B cell (primary cell): ENCODE measurements around the gene MTG2. TPM values are rescaled to one million over a fixed set of nuclear protein-coding genes. Genes with fewer than 3 reads are reported as not detected.

Experiments used
- ATAC-seq: fragments of 200-7000 bp; cut with Tn5 transposase; one replicate; pipeline ENCODE4 v1.10.0; 2021; ENCODE audit warnings: low read depth, mild to moderate bottlenecking, moderate number of reproducible peaks, moderate library complexity
- CTCF ChIA-PET: fragments of 350-600 bp; sonication (Branson Sonifier 250); formaldehyde crosslinking; loops from one replicate; lab custom pipeline; 2021; ENCODE audit warnings: antibody characterized with exemption, inconsistent platforms; lab: Charles Lee
- POLR2A ChIA-PET: fragments of 350-600 bp; sonication (Branson Sonifier 250); formaldehyde crosslinking; loops from one replicate; lab custom pipeline; 2021; ENCODE audit warnings: antibody characterized with exemption; lab: Charles Lee
- DNase-seq: peaks from one replicate; pipeline ENCODE4 v3.0.0; 2013
- H2AFZ ChIP-seq: 2 replicates; pipeline ENCODE4 v1.6.1; 2012; ENCODE audit warnings: mild to moderate bottlenecking, low read depth, low read length; ENCODE audit not compliant: insufficient read depth, poor library complexity, severe bottlenecking
- H3K27ac ChIP-seq, 2 donors: 1 replicate in 1 of 2; 2 replicates in 1 of 2; pipeline ENCODE4 v1.5.1; 2012 to 2013; ENCODE audit warnings: low read length in 2 of 2, mild to moderate bottlenecking in 2 of 2, moderate library complexity in 1 of 2
- H3K27me3 ChIP-seq, 4 experiments: fragments of 200-600 bp in 1 of 4; sonication (generic) in 1 of 4; replicated peaks in 1 of 4; 1 replicate in 2 of 4; 2 replicates in 2 of 4; pipeline versions ENCODE4 v1.6.1 to v1.7.0; 2013 to 2016; ENCODE audit warnings: low read length in 3 of 4, mild to moderate bottlenecking in 2 of 4, mixed read lengths in 1 of 4, moderate library complexity in 1 of 4; ENCODE audit not compliant: insufficient read depth in 4 of 4, control insufficient read depth in 3 of 4; ENCODE audit errors: control extremely low read depth in 1 of 4
- H3K36me3 ChIP-seq, 2 experiments: replicated peaks in 1 of 2; 1 replicate in 1 of 2; 2 replicates in 1 of 2; pipeline versions ENCODE4 v1.6.1 to v1.7.1; 2013; ENCODE audit warnings: low read length in 1 of 2; ENCODE audit not compliant: insufficient read depth in 2 of 2, control insufficient read depth in 1 of 2; ENCODE audit errors: control extremely low read depth in 1 of 2, extremely low read depth in 1 of 2
- H3K4me1 ChIP-seq, 2 donors: fragments of 200-600 bp in 1 of 2; sonication (generic) in 1 of 2; 1 replicate in 1 of 2; 2 replicates in 1 of 2; pipeline versions ENCODE4 v1.5.1 to v1.6.1; 2013 to 2017; ENCODE audit warnings: low read length in 2 of 2; ENCODE audit not compliant: control insufficient read depth in 2 of 2, insufficient read depth in 2 of 2
- H3K4me2 ChIP-seq: replicated peaks from 2 replicates; pipeline ENCODE3; 2012; ENCODE audit warnings: mild to moderate bottlenecking, low read depth, low read length; ENCODE audit not compliant: poor library complexity, severe bottlenecking
- H3K4me3 ChIP-seq, 5 experiments: fragments of 200-600 bp in 1 of 5; sonication (generic) in 1 of 5; 1 replicate in 3 of 5; 2 replicates in 2 of 5; pipeline versions ENCODE4 v1.5.1 to v1.7.0; 2011 to 2016; ENCODE audit warnings: low read length in 4 of 5, mild to moderate bottlenecking in 4 of 5, low read depth in 2 of 5, control low read depth in 1 of 5, moderate library complexity in 1 of 5; ENCODE audit not compliant: insufficient read depth in 1 of 5; ENCODE audit errors: control extremely low read depth in 1 of 5, extremely low read depth in 1 of 5
- H3K79me2 ChIP-seq: fragments of 200-600 bp; sonication (generic); one replicate; pipeline ENCODE4 v1.6.0; 2016; ENCODE audit warnings: low read length; ENCODE audit not compliant: control insufficient read depth, insufficient read depth
- H3K9ac ChIP-seq: fragments of 200-600 bp; sonication (generic); 2 replicates; pipeline ENCODE4 v1.6.1; 2017; ENCODE audit warnings: mild to moderate bottlenecking, low read length, moderate library complexity
- H3K9me3 ChIP-seq, 3 donors: one replicate each; pipeline versions ENCODE4 v1.6.1 to v1.7.1; 2013; ENCODE audit warnings: low read length in 2 of 3; ENCODE audit not compliant: control insufficient read depth in 2 of 3, insufficient read depth in 1 of 3; ENCODE audit errors: control extremely low read depth in 1 of 3
- H4K20me1 ChIP-seq: 2 replicates; pipeline ENCODE4 v1.6.0; 2012; ENCODE audit warnings: mild to moderate bottlenecking, low read length; ENCODE audit not compliant: insufficient read depth, control insufficient read depth, poor library complexity, severe bottlenecking
- H3K27ac Mint-ChIP-seq: one replicate; pipeline ENCODE4 v1.8.0; 2021; ENCODE audit warnings: mixed read lengths
- H3K27me3 Mint-ChIP-seq: one replicate; pipeline ENCODE4 v1.8.0; 2021; ENCODE audit warnings: mixed read lengths
- H3K4me1 Mint-ChIP-seq: one replicate; pipeline ENCODE4 v1.8.0; 2021; ENCODE audit warnings: mixed read lengths
- H3K4me3 Mint-ChIP-seq: one replicate; pipeline ENCODE4 v1.8.0; 2021; ENCODE audit warnings: mixed read lengths
- H3K9me3 Mint-ChIP-seq: one replicate; pipeline ENCODE4 v1.8.0; 2022; ENCODE audit warnings: mixed read lengths; ENCODE audit not compliant: insufficient read depth
- CTCF ChIP-seq: fragments of 200-600 bp; IDR thresholded peaks from one replicate; pipeline ENCODE4 v1.8.0; 2022; ENCODE audit warnings: antibody characterized with exemption, mild to moderate bottlenecking
- EZH2 ChIP-seq: IDR thresholded peaks from 2 replicates; pipeline ENCODE4 v1.6.1; 2012; ENCODE audit warnings: borderline replicate concordance, low read depth, mild to moderate bottlenecking, moderate library complexity, low read length; ENCODE audit not compliant: insufficient read depth, poor library complexity, severe bottlenecking
- WGBS: methylation state at CpG from one replicate; pipeline ENCODE4 v1.1.5; 2013; ENCODE audit warnings: missing lambda C conversion rate; ENCODE audit not compliant: insufficient coverage; 5-methylcytosine and 5-hydroxymethylcytosine counted together
- intact Hi-C: fragments of 100-400 bp; cut with micrococcal nuclease; formaldehyde crosslinking; loops from one replicate; pipeline ENCODE4 v1.10.0; 2022
- polyA plus RNA-seq: library from polyadenylated mRNA; depleted of rRNA; stranded (reverse); fragments of >200 nt; gene quantifications from 2 replicates; pipeline ENCODE4 v1.2.3, GENCODE V29; 2012
- total RNA-seq, 2 donors: library from RNA; stranded (reverse); fragments of 120-200 nt in 1 of 2; gene quantifications; 1 replicate in 1 of 2; 2 replicates in 1 of 2; pipeline versions ENCODE4 v1.2.3 to v1.2.4, GENCODE V29; 2013 to 2022

Gene MTG2
- total and polyA plus RNA-seq, 2 donors (not counting 1 experiment from before 2014, with no cell fraction given), result 29.6 to 48.4 TPM

DNA sequence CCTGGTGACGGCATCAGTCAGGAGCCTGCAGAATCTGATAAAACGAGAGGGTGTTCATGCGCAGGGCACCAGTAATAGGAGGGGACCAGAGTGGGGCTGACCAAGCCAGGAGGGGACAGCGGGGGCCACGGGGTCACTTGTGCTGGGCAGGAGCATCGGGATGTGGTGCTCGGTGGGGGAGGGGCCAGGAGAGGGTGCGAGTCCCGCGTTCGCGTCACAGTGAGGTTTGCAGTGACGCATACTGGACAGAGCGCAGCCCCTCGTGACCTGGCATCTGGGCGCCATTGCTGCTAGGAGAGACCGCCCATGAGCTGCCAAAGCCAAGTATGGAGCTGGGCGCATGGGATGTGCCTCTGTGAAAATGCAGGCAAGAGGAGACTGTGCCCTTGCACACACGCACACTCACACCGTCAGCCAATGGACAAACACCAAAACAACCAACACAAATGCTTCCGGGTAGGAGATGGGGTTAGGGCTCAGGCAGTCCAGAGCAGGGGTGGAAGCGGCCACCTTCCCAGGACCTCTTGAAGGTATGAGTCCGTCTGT lies 13.9 kb upstream of the MTG2 start:
- H3K4me2 ChIP-seq, result no peak overlapping the region
- no peak for ATAC-seq
- no peaks in the 10 kb centered on the region for H3K79me2 ChIP-seq
- H3K4me3 Mint-ChIP-seq, result no peak overlapping the region
- no peak overlapping the region for H3K27ac Mint-ChIP-seq
- ChIA-PET CTCF (no interaction called here), POLR2A (no interaction called here)
- H3K27me3 ChIP-seq, result no peaks in the 10 kb centered on the region
- H3K9me3 ChIP-seq, result no peaks in the 10 kb centered on the region
- 98% methylated on average over 20 of the region's 23 CpGs for WGBS
- H4K20me1 ChIP-seq, result no peaks in the 10 kb centered on the region
- H3K4me1 Mint-ChIP-seq, result no peaks in the 10 kb centered on the region
- H3K4me1 ChIP-seq, result no peaks in the 10 kb centered on the region
- no peak overlapping the region for H3K27ac ChIP-seq
- H3K4me3 ChIP-seq, result no peak overlapping the region
- TF ChIP-seq CTCF, result no peak
- TF ChIP-seq EZH2, result no peak
- no peak overlapping the region for H3K9ac ChIP-seq
- DNase-seq, result no peak
- H3K36me3 ChIP-seq, result peaks cover 0 to 12% of the 10 kb centered on the region in 2 experiments
- H3K9me3 Mint-ChIP-seq, result no peaks in the 10 kb centered on the region
- intact Hi-C loops, result no loop called here
- H2AFZ ChIP-seq, result no peak overlapping the region
- H3K27me3 Mint-ChIP-seq, result no peaks in the 10 kb centered on the region

DNA sequence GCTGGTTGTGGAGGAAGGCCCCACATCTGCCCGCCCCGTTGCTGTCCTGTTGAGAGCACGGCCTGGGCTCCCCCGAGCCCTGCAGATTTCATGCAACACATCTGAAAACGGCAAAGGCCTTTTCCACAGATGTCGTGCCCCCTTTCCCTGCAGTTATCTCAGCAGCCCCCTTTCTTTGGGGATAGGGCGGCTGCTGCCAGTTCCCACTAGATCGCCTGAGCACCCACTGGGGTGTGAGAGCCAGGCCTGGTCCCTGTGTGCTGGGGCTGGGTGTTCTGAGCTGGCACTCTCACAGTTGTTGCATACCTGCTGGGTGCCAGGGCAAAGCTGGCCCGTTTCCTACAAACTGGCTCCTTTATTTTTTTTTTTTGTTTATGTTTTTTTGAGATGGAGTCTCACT lies 12.3 kb upstream of the MTG2 start:
- no peak for ATAC-seq
- Mint-ChIP-seq H3K27me3 (no peaks in the 10 kb centered on the region), H3K4me3 (no peak overlapping the region), H3K4me1 (no peaks in the 10 kb centered on the region), H3K9me3 (no peaks in the 10 kb centered on the region), H3K27ac (no peak overlapping the region)
- H3K4me1 ChIP-seq, result no peaks in the 10 kb centered on the region
- no peak for DNase-seq
- H3K9ac ChIP-seq, result no peak overlapping the region
- WGBS, result 100% methylated on average over 7 of the region's 9 CpGs
- no peak overlapping the region for H2AFZ ChIP-seq
- no peak overlapping the region for H3K4me3 ChIP-seq
- H3K27me3 ChIP-seq, result no peaks in the 10 kb centered on the region
- H3K4me2 ChIP-seq, result no peak overlapping the region
- peaks cover 0 to 6% of the 10 kb centered on the region in 2 experiments for H3K36me3 ChIP-seq
- ChIA-PET CTCF (interaction anchor here (0.6 kb wide), 1 partner anchor 18 kb away, joined by 3 read pairs; no protein-coding TSS in a partner anchor), POLR2A (no interaction called here)
- no peaks in the 10 kb centered on the region for H4K20me1 ChIP-seq
- H3K9me3 ChIP-seq, result no peaks in the 10 kb centered on the region
- intact Hi-C loops, result no loop called here
- H3K79me2 ChIP-seq, result no peaks in the 10 kb centered on the region
- no peak overlapping the region for H3K27ac ChIP-seq
- TF ChIP-seq EZH2 (no peak), CTCF (no peak)
